NCI-H2107 (cell line): Measurements from ENCODE around the gene INHBA.

Source experiments
- DNase-seq: peaks from one replicate; lab custom pipeline; 2025; lab: John Stamatoyannopoulos, UW

INHBA gene

DNA sequence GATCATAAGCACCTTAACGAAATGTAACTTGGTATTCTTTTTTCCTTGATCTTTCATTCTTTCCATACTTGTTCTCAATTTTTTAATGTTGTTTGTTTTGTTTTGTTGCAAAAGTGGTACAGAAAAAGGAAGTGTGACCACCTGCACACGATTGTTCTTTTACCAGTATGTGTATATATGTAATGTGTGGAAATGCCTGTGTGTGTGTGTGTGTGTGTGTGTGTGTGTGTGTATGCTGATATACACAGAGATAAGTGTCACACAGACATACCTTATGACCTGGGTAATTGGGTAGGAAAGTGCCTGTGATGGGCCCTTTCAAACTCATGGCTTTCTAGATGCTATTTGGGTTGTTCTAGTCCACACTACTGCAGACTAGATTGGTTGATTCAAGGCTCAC is 14.0 kb downstream of the INHBA start:
- DNase-seq = no peak

DNA sequence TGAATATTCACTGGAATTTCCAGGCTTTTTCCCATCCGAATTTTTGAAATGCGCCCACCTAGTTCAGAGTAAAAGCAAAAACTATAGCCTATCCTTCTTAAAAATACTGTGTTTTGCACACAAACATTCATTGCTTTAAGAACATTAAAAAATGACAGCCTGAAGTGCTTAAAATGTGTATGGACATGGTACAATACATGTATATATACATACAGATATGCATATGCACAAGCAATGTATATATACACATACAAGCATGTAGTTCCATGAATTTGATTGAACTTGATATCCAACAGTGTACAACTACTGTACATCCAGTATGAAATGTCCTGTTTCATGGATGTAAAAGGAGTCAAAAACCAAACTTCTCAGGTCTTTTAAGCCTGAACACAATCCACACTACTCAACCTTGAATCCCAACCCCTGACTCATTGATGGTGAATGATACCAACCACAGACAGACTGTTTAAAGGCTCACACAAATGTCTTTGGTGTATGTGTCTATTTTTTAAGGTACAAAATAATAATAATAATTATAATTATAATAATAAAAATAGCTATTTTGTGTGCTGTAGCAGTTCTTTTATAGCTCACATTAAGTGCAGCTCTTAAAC is 14.8 kb downstream of the INHBA start:
- no peak for DNase-seq

DNA sequence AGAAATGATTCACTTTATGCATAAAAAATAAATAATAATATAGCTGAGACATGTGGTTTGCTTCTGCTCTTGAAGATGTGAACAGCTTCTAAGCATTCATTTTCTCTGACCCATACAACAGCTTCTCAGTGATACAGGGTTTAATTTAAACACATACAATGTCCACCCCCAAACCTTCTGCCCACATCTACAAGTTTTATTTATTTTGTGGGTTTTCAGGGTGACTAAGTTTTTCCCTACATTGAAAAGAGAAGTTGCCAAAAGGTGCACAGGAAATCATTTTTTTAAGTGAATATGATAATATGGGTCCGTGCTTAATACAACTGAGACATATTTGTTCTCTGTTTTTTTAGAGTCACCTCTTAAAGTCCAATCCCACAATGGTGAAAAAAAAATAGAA is 17.2 kb downstream of the INHBA start:
- no peak for DNase-seq

DNA sequence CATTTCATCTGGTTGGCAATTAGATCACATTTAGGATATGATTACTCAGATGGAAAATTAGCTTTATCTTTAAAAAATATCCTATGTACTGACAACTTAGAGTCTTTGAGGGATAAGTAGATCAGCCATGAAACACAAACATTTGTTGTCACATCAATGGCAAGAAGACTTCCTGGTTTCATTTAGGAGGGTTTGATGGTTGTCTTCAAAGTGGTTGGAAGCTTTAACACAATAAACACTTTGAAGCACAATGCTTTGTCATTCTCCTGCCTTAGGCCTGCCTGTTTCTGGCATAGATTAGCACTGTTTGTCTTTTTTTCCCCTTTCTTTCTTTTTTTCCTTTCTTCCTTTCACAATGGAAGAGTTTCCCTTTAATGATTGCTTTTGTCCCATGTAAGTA is 20.5 kb downstream of the INHBA start:
- no peak for DNase-seq

DNA sequence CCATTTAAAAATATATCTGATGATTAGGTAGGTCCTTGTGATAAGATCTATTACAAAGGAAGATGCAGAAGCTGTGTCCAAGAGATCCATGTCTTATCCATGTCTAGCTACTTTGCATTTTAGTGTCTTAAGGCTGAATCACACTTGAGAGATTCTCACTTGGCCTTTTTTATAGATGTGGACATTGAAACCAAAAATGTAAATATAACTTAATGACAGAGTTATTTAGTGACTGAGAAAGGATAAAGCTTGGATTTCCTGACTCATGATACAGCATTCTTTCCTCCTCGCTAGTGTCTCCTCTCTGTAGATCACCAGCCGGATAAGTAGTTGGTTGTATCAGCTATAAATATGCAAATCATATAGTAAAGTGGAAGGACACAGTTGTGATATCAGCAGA is 23.3 kb downstream of the INHBA start:
- DNase-seq = no peak

DNA sequence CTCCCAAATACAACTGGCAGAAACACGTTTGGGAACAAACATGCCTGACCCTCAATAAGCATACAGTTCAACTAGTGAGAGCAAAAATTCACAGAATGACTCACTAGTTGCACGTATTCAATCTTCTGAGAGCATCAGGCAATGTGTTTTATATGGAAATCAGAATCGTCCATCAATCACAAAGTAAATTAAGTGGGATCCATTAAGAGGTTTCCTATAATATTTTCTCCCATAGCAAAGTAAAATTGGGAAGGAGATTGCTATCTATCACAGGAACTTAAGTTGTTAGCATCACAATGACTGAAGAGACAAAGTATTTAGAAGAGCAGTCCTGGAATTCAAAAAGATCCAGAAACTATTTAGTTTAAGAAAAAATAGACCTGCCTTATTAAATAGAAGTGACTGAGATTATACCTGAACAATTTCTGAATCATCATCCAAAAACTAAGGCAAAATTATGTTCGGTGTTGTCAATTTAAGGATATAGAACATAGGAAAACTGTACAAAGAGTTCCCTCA is 28.3 kb downstream of the INHBA start:
- no peak for DNase-seq

DNA sequence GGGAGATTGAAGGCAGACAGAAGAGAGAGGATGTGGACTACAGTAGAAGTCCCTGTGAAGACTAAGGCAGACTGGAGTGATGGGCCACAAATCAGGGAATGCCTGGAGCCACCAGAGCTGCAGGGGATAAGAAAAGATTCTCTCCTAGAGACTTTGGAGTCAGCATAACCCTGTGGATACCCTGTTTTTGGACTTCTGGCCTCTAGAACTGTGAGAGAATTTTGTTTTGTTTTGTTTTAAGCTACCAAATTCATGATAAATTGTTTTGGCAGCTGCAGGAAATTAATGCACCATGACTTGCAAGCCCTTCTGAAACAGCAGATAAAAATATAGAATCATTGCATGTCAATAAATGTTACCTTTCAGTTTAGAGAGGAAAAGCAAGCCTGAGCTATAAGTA is 41.3 kb downstream of the INHBA start:
- DNase-seq = no peak

DNA sequence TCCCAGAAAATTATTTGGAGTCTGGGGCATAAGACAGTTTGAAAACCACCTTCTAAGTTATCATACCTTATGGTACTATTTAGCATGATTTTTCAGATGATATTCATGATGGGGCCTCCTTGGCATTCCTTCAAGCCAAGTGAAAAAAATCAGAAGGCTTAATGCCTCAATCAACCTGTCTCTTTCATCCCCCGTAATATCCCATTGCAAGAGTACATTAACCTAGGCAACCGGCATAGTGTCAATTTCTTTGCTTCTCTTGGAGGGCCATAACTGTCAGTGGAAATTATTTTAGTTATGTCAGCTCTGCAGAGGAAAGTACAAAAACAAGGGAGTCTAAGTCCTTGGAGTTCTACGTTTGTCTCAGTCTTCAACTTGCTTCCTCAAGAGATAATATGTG is 43.4 kb downstream of the INHBA start:
- DNase-seq = no peak

DNA sequence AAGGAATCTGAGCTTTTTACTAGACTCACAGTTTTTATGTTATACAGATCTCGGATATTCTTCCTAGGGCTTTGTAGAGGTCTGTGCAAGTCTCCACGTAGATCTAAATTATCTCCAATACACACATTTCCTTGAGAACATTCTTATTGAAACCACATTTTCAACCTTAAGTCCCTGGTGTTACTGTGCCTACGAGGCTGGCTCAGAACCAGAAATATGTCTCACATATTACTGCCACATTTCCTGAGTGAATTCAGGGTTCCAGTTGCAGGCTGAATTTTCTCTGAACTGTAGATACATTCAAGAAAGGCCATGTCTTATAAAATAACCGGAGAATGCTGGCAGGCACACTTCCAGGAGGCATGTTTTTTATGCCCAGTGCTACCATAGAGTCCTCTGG is 46.5 kb downstream of the INHBA start:
- DNase-seq = no peak

DNA sequence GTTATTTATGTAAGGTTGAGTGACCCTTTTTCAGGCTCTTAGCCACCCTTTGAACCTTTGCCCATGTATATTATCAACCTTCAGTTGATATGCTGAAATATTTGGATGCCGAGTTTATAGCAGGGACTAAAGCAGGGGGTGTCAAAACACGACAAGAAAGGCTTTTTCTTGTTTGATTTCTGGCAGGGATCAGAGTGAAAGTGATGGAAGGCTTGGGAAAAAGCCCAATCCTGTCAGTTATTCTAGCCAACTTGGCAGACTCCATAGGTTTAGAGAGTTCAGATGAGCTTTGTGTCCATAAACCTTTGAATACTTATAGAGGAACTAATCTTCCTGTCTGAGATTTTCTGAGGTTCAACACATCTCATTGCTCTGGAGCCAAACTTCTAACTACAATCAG is 47.5 kb downstream of the INHBA start:
- DNase-seq = no peak

DNA sequence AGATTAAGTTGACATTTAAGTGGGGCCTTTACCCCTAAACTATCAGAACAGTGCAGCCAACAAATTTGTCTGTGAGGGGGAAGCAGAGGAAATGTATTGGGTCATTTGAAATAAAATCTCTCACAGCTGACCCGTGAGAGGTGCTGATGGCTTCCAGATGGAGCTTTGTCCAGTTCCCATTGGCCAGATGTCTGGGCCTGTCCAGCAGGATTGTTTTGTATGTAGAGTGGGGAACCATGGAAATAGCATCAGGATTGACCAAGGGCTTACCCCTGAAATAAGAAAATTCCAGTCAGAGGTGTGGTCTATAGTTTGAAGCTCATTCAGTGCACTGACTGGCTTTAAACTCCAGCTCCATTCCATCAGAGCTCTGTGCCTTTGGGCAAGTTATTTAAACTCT is 50.6 kb downstream of the INHBA start:
- no peak for DNase-seq

DNA sequence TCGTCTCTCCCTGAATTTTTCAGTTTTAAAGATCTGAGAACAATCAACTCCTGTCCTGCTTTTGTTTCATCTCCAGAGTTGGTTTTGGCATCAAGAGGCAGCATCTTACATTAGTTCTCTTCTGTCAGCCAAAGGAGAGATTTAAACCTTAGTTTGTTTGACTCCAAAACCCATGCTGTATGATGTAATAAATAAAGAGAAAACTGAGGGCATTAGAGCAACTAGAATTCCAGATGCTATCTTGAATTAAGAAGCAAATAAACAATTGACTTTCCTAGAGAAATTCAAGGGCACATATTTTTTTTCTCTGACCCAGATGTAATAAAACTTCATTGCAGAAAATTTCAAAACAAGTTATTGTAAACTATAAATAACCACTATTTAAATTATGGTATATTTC is 54.4 kb downstream of the INHBA start:
- DNase-seq = no peak

DNA sequence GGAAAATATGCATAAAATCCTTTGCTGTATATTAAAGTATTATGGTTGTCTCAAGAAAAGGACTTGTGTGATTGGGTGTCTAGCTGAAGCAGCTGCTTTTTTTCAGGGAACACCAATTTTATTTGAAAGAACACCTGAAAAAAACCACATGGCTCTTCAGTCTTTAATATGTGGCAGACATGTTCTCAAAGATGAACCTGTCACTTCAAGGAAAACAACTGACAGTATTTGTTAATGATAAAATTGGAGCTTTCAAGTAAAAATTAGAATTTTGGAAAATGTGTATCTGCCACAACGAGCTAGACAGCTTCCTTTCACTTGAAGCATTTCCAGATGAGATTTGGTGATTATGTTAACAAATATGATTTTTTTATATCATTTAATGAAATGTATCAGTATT is 59.3 kb downstream of the INHBA start:
- DNase-seq = no peak

DNA sequence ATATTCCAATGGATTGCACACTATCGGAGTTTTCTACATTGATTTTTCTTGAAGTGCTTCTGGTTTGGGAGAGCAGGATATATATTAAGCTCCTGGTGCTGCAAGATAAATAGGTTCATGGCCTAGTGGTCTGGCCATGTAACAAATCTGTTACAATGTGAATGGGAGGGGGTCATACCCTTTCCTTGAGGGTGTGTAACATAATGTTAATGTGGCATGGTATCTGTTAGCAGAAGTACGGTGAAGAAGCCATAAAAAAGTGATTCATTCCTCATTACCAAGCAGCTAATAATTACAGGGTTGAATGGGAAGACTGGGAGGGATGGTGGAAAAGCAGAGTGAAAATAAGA is 61.2 kb downstream of the INHBA start:
- DNase-seq = no peak

DNA sequence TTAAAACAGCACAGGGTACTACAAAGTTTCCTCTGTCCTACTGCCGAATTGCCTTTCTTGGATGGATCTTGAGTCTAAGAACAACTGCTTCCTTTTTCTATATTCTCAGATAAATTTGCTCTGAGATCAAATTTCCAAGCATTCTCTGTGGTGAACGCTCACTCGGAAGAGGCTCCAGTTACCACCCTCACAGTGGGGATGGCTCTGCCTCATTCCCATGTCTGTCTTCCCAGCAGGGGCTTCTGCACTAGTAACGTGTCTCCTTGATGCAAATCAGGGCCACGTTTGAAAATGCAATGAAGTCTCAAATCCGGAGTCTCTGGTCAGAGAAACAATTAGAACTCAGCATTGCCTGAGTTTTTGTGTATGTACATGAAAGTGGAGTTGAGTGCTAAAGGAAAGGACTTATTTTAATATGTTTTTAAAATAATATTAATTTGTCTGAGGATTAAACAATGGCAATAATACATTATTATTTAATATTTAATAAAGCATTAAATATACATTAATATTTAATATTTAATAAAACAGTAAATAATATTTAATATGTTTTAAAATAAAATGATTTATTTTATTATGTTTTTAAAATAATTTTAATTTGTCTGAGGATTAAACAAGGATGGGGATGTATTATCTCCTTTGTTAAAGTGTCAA is 61.8 kb downstream of the INHBA start:
- no peak for DNase-seq

DNA sequence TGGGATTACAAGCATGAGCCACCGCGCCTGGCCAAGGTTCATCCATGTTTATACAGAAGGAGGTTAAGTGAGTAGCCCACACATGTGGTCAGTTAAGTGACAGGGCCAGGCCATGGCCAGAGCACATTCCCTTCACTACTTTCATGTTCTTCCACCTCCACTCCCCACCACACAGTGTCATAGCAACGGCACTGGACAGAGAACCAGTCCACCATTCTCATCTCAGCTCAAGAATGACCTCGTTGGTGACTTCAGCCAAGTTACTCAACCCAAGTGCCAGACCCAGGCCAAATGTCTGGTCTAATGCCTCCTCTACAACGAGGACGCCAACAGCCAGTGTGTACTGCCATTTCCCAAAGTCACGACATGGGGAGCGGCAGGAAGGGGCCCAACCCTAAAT is 62.4 kb downstream of the INHBA start:
- no peak for DNase-seq

DNA sequence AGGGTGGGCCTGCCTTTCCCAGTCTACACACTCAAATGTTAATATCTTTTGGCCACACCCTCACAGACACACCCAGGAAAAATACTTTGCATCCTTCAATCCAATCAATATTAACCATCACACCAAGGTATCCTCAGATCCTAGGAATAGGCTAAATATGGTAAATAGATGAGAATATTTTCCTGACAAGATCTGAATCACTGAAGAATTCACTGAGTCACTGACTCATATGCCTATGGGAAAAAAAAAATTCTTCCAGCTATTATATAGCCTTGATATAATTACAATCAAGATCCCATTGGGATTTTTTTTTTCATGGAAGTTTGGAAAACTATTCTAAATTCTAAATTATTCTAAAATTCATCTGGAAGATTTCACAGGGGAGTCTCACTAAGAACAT is 65.8 kb downstream of the INHBA start:
- DNase-seq = no peak
